SK-N-MC (cell line): ENCODE data around the gene EHD4.

Experiments used
- EZH2 ChIP-seq: fragments of 200-600 bp; sonication (generic); IDR thresholded peaks from one replicate; pipeline ENCODE4 v1.6.1; 2017; ENCODE audit warnings: antibody characterized with exemption
- POLR2AphosphoS5 ChIP-seq: IDR thresholded peaks from 2 replicates; pipeline ENCODE4 v1.6.1; 2012; ENCODE audit warnings: mild to moderate bottlenecking, low read depth, low read length, borderline replicate concordance

- TF ChIP-seq EZH2 (no peak), POLR2AphosphoS5 (no peak)
Observed at GRCh38 chr15:41943543-41944312, 28.6 kb downstream of the EHD4 start.
